Fibroblast of pulmonary artery (primary cell): ENCODE results near the gene CLIC5.

Source experiments
- DNase-seq: peaks from one replicate; pipeline ENCODE4 v3.0.0-alpha.2; 2010; ENCODE audit warnings: low read depth
- H3K4me3 ChIP-seq: replicated peaks from 2 replicates; pipeline ENCODE4 v1.5.1; 2011; ENCODE audit warnings: low read depth, mild to moderate bottlenecking, control low read depth, low read length, moderate library complexity
- TF ChIP-seq, protein P1 (sequence below): IDR thresholded peaks from 2 replicates; pipeline ENCODE4 v1.5.1; 2011; ENCODE audit warnings: mild to moderate bottlenecking, control low read depth, low read length, inconsistent platforms; ENCODE audit errors: missing control alignments

The CLIC5 gene

DNA sequence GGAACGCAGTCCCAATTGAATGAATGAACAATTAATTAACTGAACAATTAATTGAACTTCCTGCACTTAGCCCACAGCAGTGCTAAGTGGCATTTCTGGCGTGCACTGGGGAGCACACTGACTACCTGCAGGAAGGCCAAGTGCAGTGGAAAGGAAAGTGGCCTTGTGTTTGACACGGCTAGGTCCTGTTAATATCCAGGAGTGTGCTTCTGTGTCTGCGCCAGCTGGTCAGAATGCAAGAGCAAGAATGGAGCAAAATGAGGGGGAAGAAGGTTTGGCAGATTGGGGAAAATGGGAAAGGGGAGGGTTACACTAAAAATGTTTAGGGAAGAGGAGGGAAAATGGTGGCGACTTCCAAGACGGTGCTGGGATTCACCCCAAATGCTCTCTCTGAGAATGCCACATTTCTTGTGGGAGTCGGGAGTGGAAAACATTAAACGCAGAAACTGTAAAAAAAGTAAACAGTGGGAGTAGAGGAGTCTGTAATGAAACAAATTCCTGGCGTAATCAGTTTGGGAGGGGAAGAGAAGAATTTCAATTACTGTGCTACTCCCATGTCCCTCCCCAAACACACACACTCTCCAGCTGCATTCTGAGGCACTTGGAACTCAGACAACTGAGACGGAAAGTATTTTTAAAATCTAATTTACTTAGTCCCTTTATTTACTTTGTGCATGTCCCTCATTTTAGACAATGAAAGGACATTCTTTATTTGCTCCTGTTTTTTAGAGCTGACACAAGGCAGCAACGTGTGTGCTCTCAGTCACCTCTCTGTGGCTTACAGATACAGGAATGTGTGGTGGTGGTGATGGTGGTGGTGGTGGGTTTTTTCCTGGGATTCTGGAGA is 64.1 kb downstream of the CLIC5 start:
- TF ChIP-seq, protein P1, sequence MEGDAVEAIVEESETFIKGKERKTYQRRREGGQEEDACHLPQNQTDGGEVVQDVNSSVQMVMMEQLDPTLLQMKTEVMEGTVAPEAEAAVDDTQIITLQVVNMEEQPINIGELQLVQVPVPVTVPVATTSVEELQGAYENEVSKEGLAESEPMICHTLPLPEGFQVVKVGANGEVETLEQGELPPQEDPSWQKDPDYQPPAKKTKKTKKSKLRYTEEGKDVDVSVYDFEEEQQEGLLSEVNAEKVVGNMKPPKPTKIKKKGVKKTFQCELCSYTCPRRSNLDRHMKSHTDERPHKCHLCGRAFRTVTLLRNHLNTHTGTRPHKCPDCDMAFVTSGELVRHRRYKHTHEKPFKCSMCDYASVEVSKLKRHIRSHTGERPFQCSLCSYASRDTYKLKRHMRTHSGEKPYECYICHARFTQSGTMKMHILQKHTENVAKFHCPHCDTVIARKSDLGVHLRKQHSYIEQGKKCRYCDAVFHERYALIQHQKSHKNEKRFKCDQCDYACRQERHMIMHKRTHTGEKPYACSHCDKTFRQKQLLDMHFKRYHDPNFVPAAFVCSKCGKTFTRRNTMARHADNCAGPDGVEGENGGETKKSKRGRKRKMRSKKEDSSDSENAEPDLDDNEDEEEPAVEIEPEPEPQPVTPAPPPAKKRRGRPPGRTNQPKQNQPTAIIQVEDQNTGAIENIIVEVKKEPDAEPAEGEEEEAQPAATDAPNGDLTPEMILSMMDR: no peak
- H3K4me3 ChIP-seq: no peak overlapping the region
- peak; percentile 21 for DNase-seq

DNA sequence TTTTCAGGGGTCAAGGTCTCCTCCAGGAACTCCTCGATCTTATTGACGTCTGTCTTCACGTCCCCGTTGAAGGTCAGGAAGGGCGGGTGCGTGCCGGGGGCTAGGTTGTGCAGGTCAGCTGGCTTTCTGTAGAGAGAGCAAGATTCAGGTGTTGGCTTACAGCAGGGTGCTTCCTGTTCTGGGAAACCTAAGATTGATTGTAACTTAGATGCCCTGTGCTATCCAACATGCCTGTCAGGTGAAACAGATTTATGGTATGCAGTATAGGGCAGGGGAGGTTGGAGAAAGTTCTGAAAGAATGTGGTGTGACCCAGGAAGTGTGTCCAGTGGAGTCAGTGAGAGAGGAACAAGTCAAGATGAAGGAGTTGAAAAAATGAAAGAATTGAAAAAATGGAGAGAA is 66.4 kb downstream of the CLIC5 start:
- H3K4me3 ChIP-seq: no peak overlapping the region
- TF ChIP-seq, protein P1: no peak
- no peak for DNase-seq

DNA sequence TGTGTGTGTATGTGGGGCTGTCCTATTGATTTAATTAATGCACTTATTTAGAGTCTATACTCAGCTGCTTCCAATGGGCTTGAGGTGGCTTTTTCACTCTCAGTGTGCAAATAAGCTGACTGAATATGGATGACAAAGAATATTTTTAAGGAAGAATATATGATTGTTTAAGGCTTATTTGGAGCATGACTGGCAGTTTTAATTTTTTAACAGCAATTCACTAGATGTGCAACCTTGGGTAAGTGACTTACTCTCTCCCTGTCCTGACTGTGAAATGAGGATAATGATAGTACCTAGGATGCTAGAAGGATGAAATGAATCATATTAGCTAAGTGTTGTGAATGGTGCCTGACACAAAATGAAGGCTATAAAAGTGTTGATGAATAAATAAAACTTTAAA is 67.9 kb downstream of the CLIC5 start:
- no peak for DNase-seq
- TF ChIP-seq, protein P1: no peak
- H3K4me3 ChIP-seq: no peak overlapping the region

DNA sequence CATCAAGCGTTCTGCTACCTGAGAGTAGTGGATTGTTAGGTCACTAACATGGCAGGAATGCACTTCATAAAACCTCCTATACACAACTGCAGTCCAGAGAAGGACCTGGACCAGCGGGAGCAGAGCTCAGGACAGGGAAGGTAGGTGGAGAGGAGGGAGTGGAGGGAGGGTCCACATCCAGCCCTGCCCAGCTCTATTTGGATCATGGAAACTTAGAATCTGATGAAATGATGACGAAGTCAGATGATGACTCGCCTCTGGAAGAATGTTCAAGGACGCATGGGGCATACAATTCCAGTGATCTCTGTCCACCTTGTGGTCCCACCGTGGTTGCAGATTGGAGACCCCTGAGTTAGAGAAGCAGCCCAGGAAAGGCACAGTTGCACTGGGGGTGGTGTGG is 68.8 kb downstream of the CLIC5 start:
- peak; percentile 43 for DNase-seq
- no peak overlapping the region for H3K4me3 ChIP-seq
- TF ChIP-seq, protein P1: no peak

DNA sequence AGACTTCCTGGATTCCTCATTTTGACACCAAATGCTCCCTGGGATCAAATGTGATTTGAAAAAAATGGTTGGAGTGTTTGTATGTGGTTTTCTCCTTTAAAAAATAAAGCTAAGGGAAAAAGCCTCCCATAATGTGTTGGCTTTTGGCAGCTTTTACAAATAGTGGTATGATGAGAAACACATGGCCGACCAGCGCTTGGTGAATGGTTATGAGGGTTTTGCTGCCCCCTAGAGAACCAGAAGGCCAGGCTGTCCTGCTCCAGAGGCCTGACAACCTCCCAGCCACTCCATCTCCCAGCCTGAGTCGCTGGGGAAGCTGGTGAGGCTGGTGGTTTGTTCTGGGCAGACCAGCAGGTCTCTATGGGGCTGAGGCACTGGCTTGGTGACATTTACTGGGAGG is 69.3 kb downstream of the CLIC5 start:
- TF ChIP-seq, protein P1: peak; percentile 48
- peak; percentile 74 for DNase-seq
- H3K4me3 ChIP-seq: no peak overlapping the region

DNA sequence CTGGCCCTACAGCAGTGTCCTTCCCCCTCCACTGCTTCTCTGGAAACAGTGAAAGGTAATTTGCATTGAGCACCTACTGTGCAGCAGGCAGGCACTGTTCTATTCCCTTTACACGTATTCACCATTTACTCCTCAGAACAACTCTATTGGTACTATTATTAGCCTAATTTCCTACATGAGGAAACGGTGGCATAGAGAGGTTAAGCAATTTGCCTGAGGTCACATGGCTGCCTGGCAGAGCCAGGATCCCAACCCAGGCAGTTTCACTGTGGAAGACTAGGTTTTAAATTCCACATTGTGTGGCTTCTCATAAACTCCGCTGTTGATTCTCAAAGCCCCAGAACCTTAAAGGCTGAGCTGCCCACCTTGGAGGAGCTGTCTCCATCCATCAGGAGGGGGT is 72.7 kb downstream of the CLIC5 start:
- no peak for DNase-seq
- TF ChIP-seq, protein P1: no peak
- no peak overlapping the region for H3K4me3 ChIP-seq

DNA sequence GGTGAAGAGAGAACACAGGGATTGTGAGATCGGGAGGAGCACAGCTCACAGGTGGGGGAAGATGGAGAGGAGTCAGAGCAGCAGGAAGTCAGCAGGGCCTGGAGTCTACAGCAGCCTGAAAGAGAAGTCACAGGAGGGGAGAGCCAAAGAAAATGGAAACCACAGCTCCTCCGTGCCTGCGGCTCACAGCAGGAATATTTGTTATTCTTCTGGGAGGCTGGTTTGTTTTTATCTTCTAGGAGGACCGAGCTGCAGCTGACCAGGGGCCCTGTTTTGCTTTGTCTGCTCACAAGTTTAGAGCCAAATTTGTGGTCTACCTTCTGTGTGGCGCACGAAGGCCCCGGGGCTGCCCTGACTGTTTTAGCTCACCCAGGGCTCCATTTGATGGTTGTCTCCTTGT is 81.8 kb downstream of the CLIC5 start:
- TF ChIP-seq, protein P1: no peak
- no peak for DNase-seq

More for the DNA sequence above, 81.8 kb downstream of the CLIC5 start:
- H3K4me3 ChIP-seq: no peak overlapping the region
